ENCODE measurements around the gene SSBP3.
A peak's percentile ranks its signal among the peaks of the same experiment; 100 is the strongest.

Gene SSBP3

DNA sequence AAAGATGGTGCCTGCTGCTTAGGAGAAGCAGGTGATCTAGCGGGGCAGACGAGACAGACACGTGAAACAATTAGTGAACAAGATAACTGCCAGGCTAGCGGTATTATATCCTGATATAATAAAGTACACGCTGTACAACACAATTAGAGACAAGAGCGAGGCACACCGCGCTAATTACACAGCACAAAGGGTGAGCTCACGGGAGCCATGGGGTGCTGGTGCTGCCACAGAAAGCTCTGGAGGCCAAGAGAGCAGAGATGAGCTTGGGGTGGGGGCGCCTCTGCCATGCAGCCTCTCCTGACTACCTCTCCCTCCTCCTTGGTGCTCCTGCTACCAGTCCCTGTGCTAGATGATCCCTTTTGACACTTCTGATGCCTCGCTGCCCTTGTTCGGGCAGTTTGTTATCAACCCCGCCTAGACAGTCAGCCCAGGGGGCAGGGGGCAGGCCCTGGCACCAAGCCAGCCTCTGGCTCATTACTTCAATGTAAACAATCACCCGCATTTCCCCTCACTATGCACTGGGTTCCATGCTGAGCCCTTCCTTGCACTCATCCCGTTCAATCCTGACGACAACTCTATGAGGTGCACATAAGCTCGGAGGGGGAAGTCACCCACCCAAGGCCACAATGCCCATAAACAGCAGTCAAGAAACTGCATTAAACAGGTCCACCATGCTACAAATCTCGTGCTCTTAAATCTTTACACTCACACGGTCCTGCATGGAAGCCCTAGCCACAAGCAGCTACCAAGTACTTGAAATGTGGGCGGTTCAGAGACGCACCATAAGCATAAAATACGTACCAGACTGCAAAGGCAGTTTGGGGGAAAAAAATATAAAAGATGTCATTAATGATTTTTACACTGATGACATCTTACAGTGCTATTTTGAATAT is 103.0 kb downstream of the SSBP3 start:
- no peak for DNase-seq

DNA sequence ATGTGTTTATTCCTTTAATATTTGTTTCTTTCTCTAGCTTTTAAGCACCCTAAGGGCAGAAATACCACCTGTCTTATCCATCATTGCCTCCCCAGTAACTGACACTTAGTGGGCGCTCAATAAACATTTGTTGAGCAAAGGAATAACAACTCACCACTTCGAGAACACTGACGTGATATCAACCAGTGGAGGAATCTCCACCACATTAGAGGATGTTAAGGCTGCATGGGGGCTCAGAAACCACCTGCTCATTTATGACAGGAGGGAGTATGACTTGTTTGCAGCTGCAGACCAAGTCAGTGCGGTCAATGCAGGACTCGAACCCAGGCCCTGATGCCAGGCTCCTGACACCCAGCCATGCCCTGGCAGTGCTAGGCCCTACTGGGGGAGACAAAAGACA is 103.6 kb downstream of the SSBP3 start:
- no peak for DNase-seq

DNA sequence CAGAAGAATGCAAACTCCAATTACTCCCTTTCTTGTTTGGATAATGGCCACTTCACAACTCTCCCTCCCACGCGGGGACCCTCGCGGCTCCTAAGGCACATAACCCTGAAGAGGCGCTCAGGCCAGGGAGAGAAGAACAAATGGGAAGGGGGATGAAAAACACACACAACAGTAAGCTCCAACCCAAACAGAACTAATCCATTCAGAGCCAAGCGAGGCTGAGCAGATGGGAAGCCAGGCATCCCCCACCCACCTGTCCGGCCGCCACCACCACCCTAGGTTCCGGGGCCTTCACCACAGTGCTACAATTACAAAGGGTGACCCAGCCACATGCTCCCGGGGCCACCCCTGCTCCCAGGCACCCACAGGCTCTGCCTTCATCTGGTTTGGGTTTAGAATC is 104.7 kb downstream of the SSBP3 start:
- no peak for DNase-seq

DNA sequence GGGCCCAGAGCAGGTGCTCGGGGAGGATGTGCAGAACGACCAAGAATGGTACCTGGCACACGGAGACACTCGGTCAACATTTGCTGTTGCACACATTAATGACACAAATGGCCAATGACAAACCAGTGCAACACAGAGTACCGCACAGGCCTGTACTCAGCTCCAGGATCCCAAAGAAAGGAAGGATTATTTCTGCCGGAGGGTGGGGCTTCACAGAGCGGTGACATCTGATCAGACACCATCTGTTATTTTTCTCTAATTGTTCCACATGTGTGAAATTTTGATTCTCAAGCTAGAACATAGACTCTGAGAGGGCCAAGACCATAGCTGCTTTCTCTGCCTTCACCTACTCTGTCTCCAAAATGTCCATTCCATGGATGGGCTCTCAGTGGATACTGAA is 105.8 kb downstream of the SSBP3 start:
- no peak for DNase-seq

DNA sequence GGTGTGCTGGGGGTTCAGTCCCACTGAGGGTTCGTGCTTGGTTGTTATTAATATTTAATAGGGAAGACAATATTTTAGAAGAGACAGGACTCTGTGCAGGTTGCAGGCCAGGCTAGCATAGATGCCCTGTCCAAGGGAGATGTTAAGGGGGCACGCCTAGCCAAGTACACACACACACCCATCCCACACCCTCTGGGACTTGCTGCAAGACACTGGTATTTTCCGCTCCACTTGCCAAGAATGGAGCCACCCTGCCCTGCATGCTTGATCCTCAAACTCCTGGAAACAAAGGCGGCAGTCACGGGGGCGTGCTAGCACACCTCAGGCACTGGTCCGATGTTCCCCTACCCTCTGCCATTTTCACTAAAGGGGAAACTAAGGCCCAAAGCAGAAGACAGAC is 107.2 kb downstream of the SSBP3 start:
- no peak for DNase-seq

DNA sequence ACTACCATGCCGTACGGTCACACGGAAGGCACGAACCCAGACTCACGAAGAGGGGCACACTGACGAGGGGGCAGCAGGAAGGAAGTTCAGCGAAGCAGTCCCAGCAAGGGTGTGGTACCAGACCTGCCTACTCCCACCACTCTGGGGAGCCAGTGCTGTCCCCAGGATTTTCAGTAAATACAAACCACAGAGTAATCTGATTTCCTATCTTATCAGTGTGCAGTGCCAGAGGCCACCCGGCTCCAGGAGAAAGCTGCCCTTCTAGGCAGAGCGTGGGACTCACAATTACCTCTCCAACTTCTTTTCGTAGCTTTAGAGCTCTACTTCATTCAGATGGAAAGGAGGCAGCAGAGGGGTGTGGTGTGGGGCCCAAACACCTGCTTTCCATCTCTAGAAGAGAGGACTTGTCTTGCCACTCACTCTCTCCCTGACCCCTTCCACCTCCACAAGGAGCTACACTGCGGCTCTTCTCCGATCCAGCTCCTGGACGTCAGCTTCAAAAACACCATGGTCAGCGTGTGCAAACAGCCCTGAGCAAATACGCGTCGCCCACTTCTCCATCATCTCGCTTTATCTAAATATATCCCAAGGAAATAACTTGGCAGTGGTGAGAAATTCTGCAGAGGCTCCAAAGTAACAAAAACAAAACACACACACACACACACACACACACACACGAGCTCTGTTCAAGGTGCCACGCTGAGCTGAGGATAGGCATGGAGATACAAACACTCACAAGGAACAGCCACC is 107.7 kb downstream of the SSBP3 start:
- no peak for DNase-seq

DNA sequence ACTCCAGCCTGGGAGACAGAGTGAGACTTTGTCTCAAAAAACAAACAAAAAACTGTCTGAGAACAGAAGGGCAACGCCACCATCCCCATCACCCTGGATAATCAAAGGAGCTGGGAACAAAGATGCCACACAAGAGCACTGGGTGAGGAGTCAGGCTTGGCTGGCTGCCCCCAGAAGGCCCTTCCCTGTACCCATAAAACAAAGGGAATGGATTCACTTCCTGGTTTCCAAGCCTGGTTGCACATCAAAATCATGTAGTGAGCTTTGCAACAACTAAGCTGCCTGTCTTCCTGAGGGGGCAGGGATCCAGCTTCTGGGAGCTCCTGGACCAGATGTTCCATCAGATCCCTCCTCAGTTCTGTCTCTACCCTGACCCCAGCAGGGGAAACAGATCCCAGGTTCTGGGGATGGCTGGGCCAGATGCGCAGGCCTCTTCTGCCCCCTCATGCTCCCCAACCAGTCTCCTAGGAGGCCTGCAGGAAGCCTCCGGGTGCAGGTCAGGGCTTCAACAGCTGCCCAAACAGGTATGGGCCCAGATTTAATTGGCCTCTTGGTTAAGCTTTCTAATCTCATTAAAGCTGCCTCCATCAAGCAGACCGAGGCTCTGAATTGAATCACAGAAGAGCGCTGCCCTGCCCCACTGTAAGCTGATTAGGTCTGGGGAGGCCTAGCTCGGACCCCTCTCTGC is 108.5 kb downstream of the SSBP3 start:
- DNase-seq: no peak

DNA sequence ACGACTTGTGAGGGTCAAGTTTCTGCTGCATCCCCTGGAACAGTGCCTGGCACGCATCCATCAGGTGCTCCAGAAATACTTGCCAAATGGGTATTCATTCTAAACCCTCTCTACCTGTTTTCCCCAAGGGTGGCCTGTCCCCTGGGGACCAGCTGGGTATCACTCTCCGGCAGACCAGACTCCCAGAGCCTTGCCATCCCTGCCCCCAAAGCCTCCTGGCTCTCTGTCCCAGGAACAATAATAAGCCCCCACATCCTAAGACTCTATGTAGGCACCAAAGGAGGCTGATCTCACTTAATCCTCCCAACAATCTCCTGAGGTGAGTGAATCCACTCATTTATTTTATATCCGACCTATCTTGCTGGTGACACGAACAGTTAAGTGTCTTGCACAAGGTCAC is 109.5 kb downstream of the SSBP3 start:
- no peak for DNase-seq

DNA sequence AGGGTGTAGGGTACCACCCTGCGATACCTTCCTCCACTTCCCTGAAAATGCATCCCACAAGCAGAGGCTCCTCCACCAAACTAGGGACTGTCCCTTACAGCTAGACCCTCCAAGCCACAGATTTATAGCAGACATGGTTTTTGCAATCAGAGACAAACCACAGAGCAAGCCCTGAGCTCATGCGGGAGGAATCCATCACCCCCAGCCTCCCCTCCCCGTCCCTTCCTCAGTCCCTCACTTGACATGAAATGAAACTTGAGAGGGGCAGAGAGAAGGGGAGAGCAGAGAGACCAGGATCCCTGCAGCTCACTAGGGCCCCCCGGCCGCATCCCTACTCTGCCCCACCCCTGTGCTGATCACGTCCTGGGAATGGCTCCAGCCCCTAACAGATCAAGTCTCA is 111.3 kb downstream of the SSBP3 start:
- no peak for DNase-seq

DNA sequence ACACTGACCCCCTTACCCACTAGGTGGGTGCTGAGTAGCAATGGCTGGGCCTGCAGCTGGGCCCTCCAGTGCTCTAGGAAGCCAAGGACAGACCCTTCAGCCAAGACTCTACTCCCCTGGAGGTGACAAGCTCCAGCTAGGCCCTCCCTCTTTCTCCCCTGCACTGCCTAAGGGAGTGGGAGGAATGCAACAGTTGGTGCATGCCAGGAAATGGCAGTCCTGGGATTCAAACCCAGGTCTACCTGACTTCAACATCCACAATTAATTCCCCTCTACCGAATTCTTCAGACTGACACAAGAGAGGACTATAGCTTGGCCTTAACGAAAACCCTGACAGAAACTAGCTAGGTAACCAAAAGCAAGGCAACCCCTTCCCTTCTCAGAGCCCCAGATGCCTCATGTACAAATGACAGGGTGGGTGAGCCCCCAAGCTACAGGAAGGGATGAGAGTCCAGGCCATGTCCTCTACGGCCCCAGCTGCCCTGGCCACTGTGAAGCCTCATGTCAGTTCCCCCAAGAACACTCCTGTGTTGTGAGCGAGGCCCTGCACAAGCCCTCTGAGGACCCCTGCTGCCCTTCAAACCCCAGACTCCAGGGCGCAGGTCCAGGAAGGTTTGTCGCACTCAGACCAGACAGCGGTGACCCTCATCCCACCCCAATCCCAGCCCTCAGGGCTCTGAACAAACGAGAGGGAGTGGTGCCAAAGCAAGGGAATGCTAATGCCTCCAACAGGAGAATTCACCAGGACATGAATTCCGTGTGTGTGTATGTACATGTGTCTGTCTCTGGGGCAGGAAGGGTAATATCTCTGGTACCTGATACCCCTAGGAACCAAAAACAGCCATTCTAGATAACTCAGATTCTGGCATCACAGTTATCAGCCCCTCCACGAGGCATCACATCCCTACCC is 113.9 kb downstream of the SSBP3 start:
- no peak for DNase-seq

DNA sequence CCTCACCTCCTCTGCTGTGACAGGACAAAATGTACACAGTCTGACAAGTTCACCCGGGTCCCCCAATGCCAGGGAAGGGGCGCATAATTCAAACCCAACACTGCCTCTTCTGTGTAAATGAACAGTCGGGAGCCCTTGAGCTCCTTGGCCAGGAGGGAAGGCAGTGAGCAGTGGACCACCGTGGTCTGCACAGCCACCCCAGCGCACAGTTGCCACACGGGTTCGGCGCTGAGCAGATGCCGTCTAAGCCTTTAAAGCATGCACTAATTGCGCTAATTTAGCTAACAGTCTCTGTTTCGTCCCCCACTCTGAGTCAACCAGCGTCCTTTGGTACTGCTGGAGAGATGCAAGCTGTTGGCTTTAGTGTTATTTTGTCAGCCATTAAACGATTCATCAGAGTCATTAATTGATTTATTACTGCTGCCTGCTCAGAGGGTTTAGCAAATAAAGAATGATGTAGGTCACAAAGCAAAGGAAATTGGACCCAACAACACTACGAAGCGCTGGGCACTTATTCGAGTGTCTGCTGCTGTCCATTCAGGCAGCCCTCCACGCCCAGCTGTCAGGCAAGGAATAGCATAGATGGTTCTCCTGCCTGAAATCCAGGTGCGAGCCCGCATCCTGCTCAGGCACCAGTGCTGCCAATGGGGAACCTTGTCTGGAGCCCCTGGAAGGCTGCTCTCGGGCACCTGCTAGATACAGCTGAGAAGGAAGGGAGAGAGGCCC is 114.8 kb downstream of the SSBP3 start:
- peak; percentile 67 for DNase-seq

DNA sequence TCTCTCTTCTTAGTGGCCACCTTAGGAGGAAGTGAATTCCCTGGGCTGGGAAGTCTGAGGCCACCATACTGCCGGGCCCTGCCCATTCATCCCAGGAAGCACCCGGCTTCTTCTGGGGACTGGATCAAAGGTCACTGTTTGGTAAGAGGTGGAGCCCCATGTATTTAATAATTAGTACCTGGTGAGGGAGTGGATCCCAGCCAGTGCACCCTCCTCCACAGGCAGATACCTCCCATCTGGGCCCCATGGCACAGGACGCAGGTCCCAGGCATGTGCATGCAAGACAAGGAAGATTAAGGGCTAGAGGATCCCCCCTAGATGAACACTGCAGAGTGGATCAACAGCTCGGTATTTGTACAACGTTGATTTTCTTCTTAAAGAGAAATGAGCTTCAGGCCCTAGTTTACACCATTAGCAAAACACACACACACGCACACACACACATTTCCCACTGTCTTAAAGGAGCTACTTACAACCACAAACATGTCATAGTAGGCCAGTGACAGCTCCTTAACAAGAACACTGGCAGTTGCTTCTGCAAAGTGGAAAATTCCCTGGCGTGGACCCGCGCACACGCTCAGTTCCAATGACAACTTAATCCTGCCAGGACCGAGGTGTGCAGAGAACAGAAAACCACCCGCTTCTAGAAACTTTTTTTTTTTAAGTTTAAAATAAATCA is 115.5 kb downstream of the SSBP3 start:
- DNase-seq: no peak

DNA sequence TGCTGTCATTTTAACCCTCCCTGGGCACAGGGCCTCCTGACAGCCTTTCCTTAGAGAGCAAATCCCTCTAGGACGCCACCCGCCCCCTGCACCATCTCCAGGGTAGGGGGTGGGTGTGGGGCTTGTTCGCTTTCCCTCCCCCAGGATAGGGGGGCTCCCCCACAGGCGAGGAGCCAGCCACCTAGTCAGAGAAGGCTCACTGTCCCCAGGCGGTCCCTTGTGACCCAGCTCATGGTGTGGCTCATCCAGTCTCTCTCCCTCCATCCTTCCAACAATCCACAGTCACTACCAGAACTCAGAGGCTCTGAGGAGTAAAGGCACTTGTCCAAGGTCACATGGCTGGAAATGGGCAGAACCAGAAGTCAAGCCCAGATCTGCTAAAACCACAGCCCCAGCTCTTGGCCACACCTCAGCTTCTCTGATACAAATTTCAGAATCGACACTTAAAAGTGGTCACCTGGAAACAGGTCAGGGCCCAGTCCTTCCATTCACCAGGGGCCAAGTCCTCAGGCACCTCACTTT is 116.4 kb downstream of the SSBP3 start:
- DNase-seq: no peak

DNA sequence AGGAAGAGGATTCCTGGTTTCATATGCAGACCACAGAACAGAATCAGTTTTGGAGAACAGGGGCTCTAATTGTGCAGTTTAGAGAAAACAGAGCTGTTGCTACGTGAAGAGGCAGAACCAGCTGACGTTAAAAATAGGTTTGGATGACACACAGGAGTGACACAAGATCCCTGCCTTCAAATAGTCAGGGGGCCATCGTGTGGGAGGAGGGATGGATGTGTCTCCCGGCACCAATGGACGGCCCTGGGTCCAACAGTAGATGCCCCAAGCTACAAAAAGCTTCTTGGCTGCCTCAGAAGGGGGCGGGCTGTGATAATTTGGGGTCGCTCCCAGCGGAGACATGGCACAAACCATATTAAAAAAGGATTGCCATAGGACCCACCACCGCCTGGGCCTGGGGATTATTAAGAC is 118.4 kb downstream of the SSBP3 start:
- DNase-seq: no peak

DNA sequence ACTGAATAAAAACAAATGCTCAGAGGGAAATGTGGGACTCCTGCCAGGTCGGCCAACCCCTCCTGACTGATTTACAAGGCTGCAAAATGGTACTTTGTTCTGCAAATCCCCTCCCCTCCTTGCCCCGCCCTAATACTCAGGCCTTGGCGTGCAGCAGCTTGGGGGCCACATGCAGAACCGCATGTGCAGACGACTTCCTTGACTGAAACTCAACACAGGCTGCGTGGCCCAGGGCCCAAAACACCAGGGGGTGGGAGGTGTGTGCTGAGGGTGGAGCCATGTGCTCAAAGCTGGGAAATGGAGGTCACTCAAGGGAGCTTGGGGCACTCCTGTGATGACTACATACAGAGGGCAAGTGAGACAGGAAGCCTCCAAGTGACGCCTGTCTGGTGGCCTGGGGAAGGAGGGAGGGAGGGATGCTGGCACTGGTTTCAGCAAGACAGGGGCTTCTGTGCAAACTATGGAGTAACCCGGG is 119.0 kb downstream of the SSBP3 start:
- no peak for DNase-seq

DNA sequence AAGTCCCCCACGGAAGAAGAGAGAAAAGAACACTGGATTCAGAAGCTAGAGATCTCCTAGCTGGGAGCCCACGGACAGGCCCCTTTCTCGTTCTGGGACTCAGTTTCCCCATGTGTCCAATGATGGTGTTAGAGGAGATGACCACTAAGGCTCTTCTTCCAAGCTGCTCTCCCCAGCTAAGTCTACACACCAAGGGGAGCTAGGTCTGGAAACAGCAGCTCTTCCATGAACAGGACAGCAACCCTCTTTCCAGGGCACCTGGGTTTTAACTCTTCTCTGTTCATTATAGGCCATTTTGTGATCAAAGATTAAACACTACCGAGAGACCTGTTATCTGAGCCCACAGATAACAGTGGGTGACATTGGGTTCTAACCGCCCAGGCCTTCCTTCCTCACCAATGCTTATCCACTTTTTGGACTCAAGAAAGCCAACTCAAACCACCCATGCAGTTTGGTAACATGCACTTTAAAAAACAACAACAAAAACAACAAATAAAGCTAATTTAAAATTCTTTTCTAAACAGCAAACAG is 120.3 kb downstream of the SSBP3 start:
- DNase-seq: no peak

DNA sequence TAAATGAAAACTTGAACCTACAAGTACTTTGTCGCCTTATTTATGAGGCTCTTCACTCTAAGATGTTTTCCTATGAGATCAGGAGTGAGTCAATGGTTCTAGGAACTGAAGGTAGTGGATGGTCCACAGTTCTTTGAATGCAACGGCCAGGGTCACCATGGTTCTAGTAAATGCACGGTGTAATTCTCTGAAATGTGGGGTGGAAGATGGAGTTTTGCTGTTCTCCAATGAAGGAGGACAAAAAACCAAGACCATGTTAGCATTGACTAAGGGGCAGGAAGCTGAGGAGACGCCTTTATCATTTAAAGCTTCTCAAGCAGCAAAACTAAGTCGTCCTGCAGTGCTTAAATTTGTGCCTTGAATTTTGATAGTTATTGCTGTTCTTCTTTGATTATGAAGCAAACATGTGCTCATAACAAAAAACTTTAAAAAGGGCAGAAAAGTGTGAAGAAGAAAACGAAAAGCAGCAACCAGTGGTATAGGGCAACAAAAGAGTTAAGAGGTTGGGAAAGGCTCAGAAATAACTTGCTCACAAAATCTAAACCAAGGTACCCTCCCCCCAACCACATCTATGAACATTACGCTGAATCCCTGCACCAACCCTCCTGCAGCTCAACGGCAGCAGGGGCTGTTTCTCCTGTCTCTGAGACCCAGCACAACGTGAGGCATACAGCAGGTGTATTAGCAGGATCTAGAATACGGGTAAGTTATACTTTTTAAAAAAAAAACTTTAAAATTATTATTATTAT is 121.2 kb downstream of the SSBP3 start:
- no peak for DNase-seq

DNA sequence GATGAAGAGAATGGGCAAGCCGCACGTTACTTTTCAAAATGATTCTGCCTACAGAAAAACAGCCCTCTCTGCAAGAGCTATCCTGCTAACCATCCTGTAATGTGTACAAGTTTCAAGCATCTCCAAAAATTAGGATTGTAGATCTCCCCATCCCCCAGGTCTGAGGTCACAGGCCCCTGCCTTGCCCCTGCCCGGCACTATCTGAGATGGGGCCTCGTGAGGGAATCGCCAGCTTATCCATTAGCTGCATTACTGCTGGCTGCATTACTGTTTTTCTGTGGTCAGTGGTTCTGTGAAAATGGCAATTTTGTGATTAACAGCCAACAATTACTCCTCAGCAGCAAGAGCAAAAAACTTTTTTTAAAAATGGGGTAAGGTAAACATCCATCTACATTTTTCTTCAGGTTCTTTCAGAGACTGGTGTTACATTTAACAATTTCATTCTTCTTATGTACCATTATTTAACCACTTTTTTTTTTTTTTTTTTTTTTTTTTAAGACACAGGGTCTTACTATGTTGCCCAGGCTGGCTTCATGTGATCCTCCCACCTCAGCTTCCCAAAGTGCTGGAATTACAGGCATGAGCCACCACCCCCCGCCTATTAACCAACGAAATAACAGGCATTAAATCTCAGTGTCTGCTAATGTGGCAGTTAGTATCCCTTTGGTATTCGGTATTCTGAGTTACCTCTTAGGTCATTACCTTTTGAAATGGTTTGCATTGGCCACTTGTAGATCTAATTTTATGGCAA is 122.4 kb downstream of the SSBP3 start:
- DNase-seq: no peak

Data from SHP77 treated with DMSO at 0.1 percent for 48 hours (cell line).